IPS-NIHi7 (cell line): ENCODE measurements around the gene GALNTL6.
"Not testable (repeated sequence)": the region's sequence is repeated elsewhere in the genome, so short reads cannot be mapped to it uniquely, and the experiment has no call there.

Experiments used
- DNase-seq: peaks from one replicate; pipeline ENCODE4 v3.0.0; 2012; ENCODE audit warnings: mixed read lengths; ENCODE audit errors: extremely low spot score

GALNTL6 gene

GRCh38 chr4:172660251-172660650, 847.0 kb downstream of the GALNTL6 start:
- DNase-seq: no peak

- DNase-seq: no peak
Observed at GRCh38 chr4:172662113-172662512, 848.9 kb downstream of the GALNTL6 start.

- peak; percentile 45 for DNase-seq
Observed at GRCh38 chr4:172666711-172667368, 853.6 kb downstream of the GALNTL6 start.

- DNase-seq: no peak
Observed at GRCh38 chr4:172674811-172675210, 861.6 kb downstream of the GALNTL6 start.

GRCh38 chr4:172675232-172675631, 862.0 kb downstream of the GALNTL6 start:
- DNase-seq: no peak

- DNase-seq: no peak
Observed at GRCh38 chr4:172680691-172681090, 867.5 kb downstream of the GALNTL6 start.

GRCh38 chr4:172683021-172683420, 869.8 kb downstream of the GALNTL6 start:
- DNase-seq: no peak

- DNase-seq: no peak
Observed at GRCh38 chr4:172686021-172686420, 872.8 kb downstream of the GALNTL6 start.

- no peak for DNase-seq
Observed at GRCh38 chr4:172688534-172688933, 875.3 kb downstream of the GALNTL6 start.

GRCh38 chr4:172691552-172691951, 878.3 kb downstream of the GALNTL6 start:
- no peak for DNase-seq

GRCh38 chr4:172692701-172693100, 879.5 kb downstream of the GALNTL6 start:
- DNase-seq: no peak

GRCh38 chr4:172698256-172698655, 885.1 kb downstream of the GALNTL6 start:
- no peak for DNase-seq

GRCh38 chr4:172705565-172705964, 892.4 kb downstream of the GALNTL6 start:
- no peak for DNase-seq

GRCh38 chr4:172706000-172706399, 892.8 kb downstream of the GALNTL6 start:
- no peak for DNase-seq

- DNase-seq: no peak
Observed at GRCh38 chr4:172707622-172708021, 894.4 kb downstream of the GALNTL6 start.

- no peak for DNase-seq
Observed at GRCh38 chr4:172708184-172708583, 895.0 kb downstream of the GALNTL6 start.

- DNase-seq: peak; percentile 56
Observed at GRCh38 chr4:172709376-172709775, 896.2 kb downstream of the GALNTL6 start.

- no peak for DNase-seq
Observed at GRCh38 chr4:172716291-172716690, 903.1 kb downstream of the GALNTL6 start.

- DNase-seq: no peak
Observed at GRCh38 chr4:172721659-172722058, 908.5 kb downstream of the GALNTL6 start.

GRCh38 chr4:172725581-172725980, 912.4 kb downstream of the GALNTL6 start:
- DNase-seq: no peak

- peak; percentile 16 for DNase-seq
Observed at GRCh38 chr4:172726001-172726423, 912.8 kb downstream of the GALNTL6 start.

GRCh38 chr4:172727631-172728030, 914.4 kb downstream of the GALNTL6 start:
- no peak for DNase-seq

GRCh38 chr4:172733645-172734044, 920.4 kb downstream of the GALNTL6 start:
- not testable (repeated sequence) for DNase-seq

- no peak for DNase-seq
Observed at GRCh38 chr4:172734555-172734954, 921.4 kb downstream of the GALNTL6 start.
